Choroid plexus epithelial cell (primary cell): Measurements from ENCODE around the gene SPTAN1.

ENCODE experiments used
- DNase-seq: peaks from one replicate; pipeline ENCODE4 v3.0.0-alpha.2; 2010; ENCODE audit warnings: low read depth
- H3K4me3 ChIP-seq: 2 replicates; pipeline ENCODE4 v1.5.1; 2011; ENCODE audit warnings: low read depth, mild to moderate bottlenecking, control low read depth, low read length, moderate library complexity
- TF ChIP-seq, protein P1 (sequence below): conservative IDR thresholded peaks from 2 replicates; pipeline ENCODE4 v1.5.1; 2011; ENCODE audit warnings: low read depth, mild to moderate bottlenecking, control low read depth, inconsistent platforms, low read length, moderate library complexity

Gene SPTAN1

GRCh38 chr9:128669786-128670185 is 117.4 kb downstream of the SPTAN1 start:
- DNase-seq = no peak
- H3K4me3 ChIP-seq = no peak overlapping the region
- TF ChIP-seq, protein P1, sequence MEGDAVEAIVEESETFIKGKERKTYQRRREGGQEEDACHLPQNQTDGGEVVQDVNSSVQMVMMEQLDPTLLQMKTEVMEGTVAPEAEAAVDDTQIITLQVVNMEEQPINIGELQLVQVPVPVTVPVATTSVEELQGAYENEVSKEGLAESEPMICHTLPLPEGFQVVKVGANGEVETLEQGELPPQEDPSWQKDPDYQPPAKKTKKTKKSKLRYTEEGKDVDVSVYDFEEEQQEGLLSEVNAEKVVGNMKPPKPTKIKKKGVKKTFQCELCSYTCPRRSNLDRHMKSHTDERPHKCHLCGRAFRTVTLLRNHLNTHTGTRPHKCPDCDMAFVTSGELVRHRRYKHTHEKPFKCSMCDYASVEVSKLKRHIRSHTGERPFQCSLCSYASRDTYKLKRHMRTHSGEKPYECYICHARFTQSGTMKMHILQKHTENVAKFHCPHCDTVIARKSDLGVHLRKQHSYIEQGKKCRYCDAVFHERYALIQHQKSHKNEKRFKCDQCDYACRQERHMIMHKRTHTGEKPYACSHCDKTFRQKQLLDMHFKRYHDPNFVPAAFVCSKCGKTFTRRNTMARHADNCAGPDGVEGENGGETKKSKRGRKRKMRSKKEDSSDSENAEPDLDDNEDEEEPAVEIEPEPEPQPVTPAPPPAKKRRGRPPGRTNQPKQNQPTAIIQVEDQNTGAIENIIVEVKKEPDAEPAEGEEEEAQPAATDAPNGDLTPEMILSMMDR = no peak

DNA sequence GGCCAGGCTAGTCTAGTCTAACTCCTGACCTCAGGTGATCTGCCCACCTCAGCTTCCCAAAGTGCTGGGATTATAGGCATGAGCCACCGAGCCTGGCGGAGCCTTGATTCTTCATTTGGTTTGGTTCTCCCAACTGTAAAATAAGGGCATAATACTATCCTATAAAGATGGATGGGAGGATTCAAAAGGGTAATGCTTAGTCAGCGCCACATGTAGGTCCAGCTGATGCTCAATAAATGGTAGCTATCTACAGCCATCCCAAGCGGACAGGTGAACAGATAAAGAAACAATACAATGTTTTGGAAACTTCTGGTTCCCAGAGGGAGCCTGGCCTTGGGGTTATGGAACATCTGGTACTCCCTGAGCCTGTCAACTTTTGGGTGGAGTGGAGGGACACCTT is 123.0 kb downstream of the SPTAN1 start:
- no peak for DNase-seq
- TF ChIP-seq, protein P1 = no peak
- no peak overlapping the region for H3K4me3 ChIP-seq

DNA sequence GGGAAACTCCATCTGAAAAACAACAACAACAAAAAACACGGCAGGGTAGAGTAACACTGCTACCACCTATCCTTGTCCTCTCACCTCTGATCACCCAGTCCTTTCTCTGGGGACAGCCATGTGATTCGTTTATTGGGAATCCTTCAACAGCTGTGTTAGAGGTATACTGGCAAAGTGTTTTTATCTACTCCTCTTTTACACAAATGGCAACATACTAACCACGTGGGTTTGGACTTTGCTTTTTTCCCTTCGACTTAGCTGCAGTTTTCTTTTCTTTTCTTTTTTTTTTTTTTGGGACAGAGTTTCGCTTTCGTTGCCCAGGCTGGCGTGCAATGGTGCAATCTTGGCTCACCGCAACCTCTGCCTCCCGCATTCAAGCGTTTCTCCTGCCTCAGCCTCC is 125.4 kb downstream of the SPTAN1 start:
- no peak for DNase-seq
- TF ChIP-seq, protein P1 = no peak

More for the DNA sequence above, 125.4 kb downstream of the SPTAN1 start:
- no peak overlapping the region for H3K4me3 ChIP-seq
